Suprapubic skin (tissue), 4 donors: ENCODE measurements around the gene PNCK.

Experiments used
- CTCF ChIP-seq, 2 donors: fragments of 200-600 bp in 1 of 2; fragments of 450-650 bp in 1 of 2; sonication (generic) in 1 of 2; IDR thresholded peaks; one replicate each; pipeline ENCODE4 v1.5.1; 2016 to 2019; ENCODE audit warnings: antibody characterized with exemption in 2 of 2, mild to moderate bottlenecking in 1 of 2, moderate library complexity in 1 of 2
- EP300 ChIP-seq: sonication (generic); formaldehyde crosslinking; IDR thresholded peaks from one replicate; pipeline ENCODE4 v1.6.1; 2017; ENCODE audit warnings: antibody characterized with exemption
- POLR2A ChIP-seq, 2 donors: fragments of 450-650 bp; IDR thresholded peaks; one replicate each; pipeline ENCODE4 v1.6.1; 2017; ENCODE audit warnings: antibody characterized with exemption in 2 of 2, mild to moderate bottlenecking in 2 of 2, moderate library complexity in 2 of 2
- POLR2AphosphoS5 ChIP-seq, 3 donors: sonication (generic); formaldehyde crosslinking; IDR thresholded peaks; one replicate each; pipeline ENCODE4 v1.6.1; 2017; ENCODE audit warnings: antibody characterized with exemption in 3 of 3

DNA sequence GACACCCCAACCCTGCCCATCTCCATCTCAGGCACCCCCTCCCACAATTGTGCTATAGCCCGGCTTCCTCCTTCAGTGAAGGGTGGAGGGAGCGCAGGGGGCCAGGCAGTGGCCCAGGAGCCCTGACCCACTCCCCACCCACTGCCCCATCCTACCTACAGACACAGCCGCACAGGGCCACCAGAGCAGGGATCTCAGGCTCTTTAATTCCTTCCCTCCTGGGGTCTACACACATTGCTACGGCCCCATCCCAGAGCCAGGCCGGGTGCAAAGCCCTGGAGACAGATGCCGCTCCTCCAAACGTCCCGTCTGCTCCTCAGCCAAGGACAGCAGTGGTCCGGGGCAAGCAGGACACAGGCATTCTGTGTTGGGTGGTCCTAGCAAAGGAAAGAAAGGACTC is 39.4 kb downstream of the PNCK start:
- no peak for TF ChIP-seq CTCF (IDR thresholded peaks at IDR 0.05)
- TF ChIP-seq POLR2A (IDR thresholded peaks at IDR 0.05): no peak
- TF ChIP-seq EP300: no peak
- TF ChIP-seq POLR2AphosphoS5 (IDR thresholded peaks at IDR 0.05): no peak
